Mammary epithelial cell (primary cell): ENCODE results near the gene NEB.

Experiments used
- CTCF ChIP-seq, 2 donors: IDR thresholded peaks in 1 of 2; conservative IDR thresholded peaks in 1 of 2; 2 replicates each; pipeline ENCODE4 v1.5.1; 2011 to 2012; ENCODE audit warnings: inconsistent platforms in 2 of 2, low read length in 2 of 2, mild to moderate bottlenecking in 2 of 2, control low read depth in 1 of 2, low read depth in 1 of 2; ENCODE audit not compliant: insufficient read depth in 1 of 2; ENCODE audit errors: extremely low read depth in 1 of 2
- EZH2 ChIP-seq: IDR thresholded peaks from 2 replicates; pipeline ENCODE4 v1.6.1; 2012; ENCODE audit warnings: low read length, inconsistent platforms, borderline replicate concordance

DNA sequence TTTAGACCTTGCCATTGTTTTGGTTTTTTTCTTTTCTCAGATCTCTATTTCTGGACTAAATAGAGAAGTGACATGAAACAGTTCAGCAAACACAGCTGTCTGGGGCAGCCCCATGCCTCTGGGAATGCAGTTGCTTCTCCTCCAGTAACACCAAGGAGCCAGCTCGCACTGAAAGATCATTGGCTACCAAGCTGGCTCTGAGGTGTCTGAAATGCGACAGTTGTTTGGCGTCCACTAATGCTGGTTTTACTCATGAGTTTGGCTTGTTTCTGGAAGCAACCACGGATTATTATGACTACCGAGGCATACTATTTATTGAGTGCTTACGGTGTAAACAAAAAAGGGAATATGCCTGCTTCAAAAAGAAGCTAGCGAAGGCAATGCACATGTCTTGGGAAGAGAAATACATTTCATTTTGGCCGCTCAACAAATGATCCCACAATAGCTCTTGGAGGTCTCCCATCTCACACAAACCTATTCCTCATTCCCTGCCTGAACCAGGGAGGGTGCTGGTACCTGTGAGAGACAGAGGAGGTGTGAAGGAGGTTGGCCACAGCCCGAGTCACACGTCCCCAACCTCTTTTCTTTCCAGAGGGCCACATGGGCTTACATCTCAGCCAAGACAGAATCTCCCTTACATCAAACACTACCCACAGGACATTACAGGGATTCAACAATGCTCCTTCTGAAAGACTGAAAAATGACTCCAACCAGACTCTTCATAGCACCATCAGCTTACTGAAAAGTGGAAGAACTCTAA is 37.5 kb upstream of the NEB start:
- TF ChIP-seq CTCF (conservative IDR thresholded peaks at IDR 0.05 in 1 of 2, IDR thresholded peaks at IDR 0.05 in 1 of 2; ENCODE audit: extremely low read depth in 1 of 2, insufficient read depth in 1 of 2, low read depth in 1 of 2, low read length in 2 of 2), result no peak
- TF ChIP-seq EZH2, result no peak
